GM21447 (cell line): ENCODE results near the gene XRRA1.
"Not testable (repeated sequence)": the region's sequence is repeated elsewhere in the genome, so short reads cannot be mapped to it uniquely, and the experiment has no call there.

Experiments
- ATAC-seq: cut with Tn5 transposase; IDR thresholded peaks from one replicate; pipeline ENCODE4 v1.9.1; 2021; ENCODE audit not compliant: unreplicated experiment

XRRA1 gene

GRCh38 chr11:74838188-74838587 is 110.7 kb downstream of the XRRA1 start:
- ATAC-seq: no peak

- ATAC-seq: no peak
Measured at GRCh38 chr11:74837191-74837590, 111.7 kb downstream of the XRRA1 start.

GRCh38 chr11:74826901-74827300 is 122.0 kb downstream of the XRRA1 start:
- no peak for ATAC-seq

- ATAC-seq: not testable (repeated sequence)
Measured at GRCh38 chr11:74825596-74825995, 123.3 kb downstream of the XRRA1 start.

GRCh38 chr11:74824285-74824982 is 124.5 kb downstream of the XRRA1 start:
- ATAC-seq: no peak

GRCh38 chr11:74822170-74822569 is 126.7 kb downstream of the XRRA1 start:
- ATAC-seq: no peak

GRCh38 chr11:74820763-74821162 is 128.1 kb downstream of the XRRA1 start:
- ATAC-seq: no peak

GRCh38 chr11:74819400-74819799 is 129.5 kb downstream of the XRRA1 start:
- no peak for ATAC-seq

- ATAC-seq: no peak
Measured at GRCh38 chr11:74818283-74818946, 130.5 kb downstream of the XRRA1 start.

GRCh38 chr11:74816664-74817063 is 132.2 kb downstream of the XRRA1 start:
- no peak for ATAC-seq

GRCh38 chr11:74815966-74816365 is 132.9 kb downstream of the XRRA1 start:
- ATAC-seq: no peak

- ATAC-seq: no peak
Measured at GRCh38 chr11:74809801-74810200, 139.1 kb downstream of the XRRA1 start.

- ATAC-seq: no peak
Measured at GRCh38 chr11:74806267-74806666, 142.6 kb downstream of the XRRA1 start.

- no peak for ATAC-seq
Measured at GRCh38 chr11:74791333-74792100, 157.4 kb downstream of the XRRA1 start.
